ENCODE measurements around the gene PLXNA4. TPM values are rescaled to one million over a fixed set of nuclear protein-coding genes. Genes with fewer than 3 reads are reported as not detected.

PLXNA4 gene
- total RNA-seq, 2 experiments from 2014 or later = 0.18 to 0.70 TPM

- Mint-ChIP-seq H3K27ac (no peak overlapping the region), H3K36me3 (ENCODE audit: low read depth) (no peaks in the 10 kb centered on the region), H3K27me3 (peaks cover 22% of the 10 kb centered on the region), H3K4me3 (no peak overlapping the region), H3K4me1 (ENCODE audit: low read depth) (no peaks in the 10 kb centered on the region), H3K9me3 (no peaks in the 10 kb centered on the region)
- ChIA-PET CTCF (no interaction called here), POLR2A (no interaction called here)
- TF ChIP-seq, protein P1, sequence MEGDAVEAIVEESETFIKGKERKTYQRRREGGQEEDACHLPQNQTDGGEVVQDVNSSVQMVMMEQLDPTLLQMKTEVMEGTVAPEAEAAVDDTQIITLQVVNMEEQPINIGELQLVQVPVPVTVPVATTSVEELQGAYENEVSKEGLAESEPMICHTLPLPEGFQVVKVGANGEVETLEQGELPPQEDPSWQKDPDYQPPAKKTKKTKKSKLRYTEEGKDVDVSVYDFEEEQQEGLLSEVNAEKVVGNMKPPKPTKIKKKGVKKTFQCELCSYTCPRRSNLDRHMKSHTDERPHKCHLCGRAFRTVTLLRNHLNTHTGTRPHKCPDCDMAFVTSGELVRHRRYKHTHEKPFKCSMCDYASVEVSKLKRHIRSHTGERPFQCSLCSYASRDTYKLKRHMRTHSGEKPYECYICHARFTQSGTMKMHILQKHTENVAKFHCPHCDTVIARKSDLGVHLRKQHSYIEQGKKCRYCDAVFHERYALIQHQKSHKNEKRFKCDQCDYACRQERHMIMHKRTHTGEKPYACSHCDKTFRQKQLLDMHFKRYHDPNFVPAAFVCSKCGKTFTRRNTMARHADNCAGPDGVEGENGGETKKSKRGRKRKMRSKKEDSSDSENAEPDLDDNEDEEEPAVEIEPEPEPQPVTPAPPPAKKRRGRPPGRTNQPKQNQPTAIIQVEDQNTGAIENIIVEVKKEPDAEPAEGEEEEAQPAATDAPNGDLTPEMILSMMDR (IDR thresholded peaks at IDR 0.05) = no peak
- ATAC-seq (no peak), DNase-seq (no peak)
- intact Hi-C loops (cut with micrococcal nuclease) = no loop called here
These were observed 227.9 kb downstream of the PLXNA4 start for GRCh38 chr7:132348341-132348740.

- ATAC-seq (no peak), DNase-seq (no peak)
- H3K4me3 Mint-ChIP-seq = no peak overlapping the region
- no peaks in the 10 kb centered on the region for H3K9me3 Mint-ChIP-seq
- ChIA-PET POLR2A (no interaction called here), CTCF (no interaction called here)
- H3K4me1 Mint-ChIP-seq (ENCODE audit: low read depth) = no peaks in the 10 kb centered on the region
- intact Hi-C loops (cut with micrococcal nuclease) = no loop called here
- peaks cover 22% of the 10 kb centered on the region for H3K27me3 Mint-ChIP-seq
- H3K36me3 Mint-ChIP-seq (ENCODE audit: low read depth) = no peaks in the 10 kb centered on the region
- TF ChIP-seq, protein P1 (IDR thresholded peaks at IDR 0.05) = no peak
- no peak overlapping the region for H3K27ac Mint-ChIP-seq
These were observed 228.4 kb downstream of the PLXNA4 start for GRCh38 chr7:132347858-132348257.

- TF ChIP-seq, protein P1 (IDR thresholded peaks at IDR 0.05) = no peak
- intact Hi-C loops (cut with micrococcal nuclease) = no loop called here
- Mint-ChIP-seq H3K27me3 (peaks cover 16% of the 10 kb centered on the region), H3K4me3 (no peak overlapping the region), H3K9me3 (no peaks in the 10 kb centered on the region), H3K36me3 (ENCODE audit: low read depth) (no peaks in the 10 kb centered on the region), H3K27ac (no peak overlapping the region), H3K4me1 (ENCODE audit: low read depth) (no peaks in the 10 kb centered on the region)
- ChIA-PET CTCF (interaction anchor here (0.9 kb wide), 1 partner anchor 11 kb away, joined by 3 read pairs; no protein-coding TSS in a partner anchor), POLR2A (no interaction called here)
- no peak for ATAC-seq
- no peak for DNase-seq
These were observed 229.1 kb downstream of the PLXNA4 start for GRCh38 chr7:132347123-132347522.

DNA sequence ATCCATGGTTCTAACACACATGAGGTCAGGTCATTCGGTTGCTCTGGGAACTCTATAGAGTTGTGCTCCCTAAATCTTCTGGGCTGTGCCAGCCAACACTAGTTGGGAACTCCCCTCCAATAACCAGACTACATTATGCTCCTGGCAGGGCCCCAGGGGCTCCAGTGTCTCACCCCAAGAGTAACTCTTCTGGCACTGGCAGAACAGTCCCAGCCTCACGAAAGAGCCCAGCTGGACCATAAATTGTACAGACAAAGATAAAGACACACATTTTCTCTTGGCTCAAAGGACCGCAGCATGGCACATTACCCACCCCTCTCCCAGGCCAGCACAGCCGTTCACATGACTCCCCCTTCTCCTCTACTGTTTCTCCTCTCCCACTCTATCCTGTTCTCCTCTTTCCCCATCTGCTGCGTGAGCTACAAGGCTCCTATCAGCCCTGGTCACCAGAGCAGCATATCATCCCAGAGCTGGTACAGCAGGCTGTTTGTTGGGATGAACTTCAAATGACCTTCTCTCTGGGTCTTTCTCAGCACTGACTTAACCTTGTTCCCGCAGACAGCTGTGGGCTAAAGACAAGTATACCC lies 230.6 kb downstream of the PLXNA4 start:
- Mint-ChIP-seq H3K27ac (no peak overlapping the region), H3K4me3 (no peak overlapping the region), H3K27me3 (peaks cover 16% of the 10 kb centered on the region), H3K4me1 (ENCODE audit: low read depth) (no peaks in the 10 kb centered on the region), H3K9me3 (no peaks in the 10 kb centered on the region), H3K36me3 (ENCODE audit: low read depth) (no peaks in the 10 kb centered on the region)
- ATAC-seq (no peak), DNase-seq (no peak)
- ChIA-PET POLR2A (no interaction called here), CTCF (interaction anchor here (1.5 kb wide), 1 partner anchor 27 kb away, joined by 4 read pairs; no protein-coding TSS in a partner anchor)
- TF ChIP-seq, protein P1 (IDR thresholded peaks at IDR 0.05) = no peak
- intact Hi-C loops (cut with micrococcal nuclease) = no loop called here

- no peaks in the 10 kb centered on the region for H3K36me3 Mint-ChIP-seq (ENCODE audit: low read depth)
- ChIA-PET POLR2A (no interaction called here), CTCF (interaction anchor here (1.5 kb wide), 1 partner anchor 26 kb away, joined by 4 read pairs; no protein-coding TSS in a partner anchor)
- H3K27me3 Mint-ChIP-seq = peaks cover 16% of the 10 kb centered on the region
- H3K4me3 Mint-ChIP-seq = no peak overlapping the region
- no peak overlapping the region for H3K27ac Mint-ChIP-seq
- DNase-seq (no peak), ATAC-seq (no peak)
- intact Hi-C loops (cut with micrococcal nuclease) = no loop called here
- no peaks in the 10 kb centered on the region for H3K4me1 Mint-ChIP-seq (ENCODE audit: low read depth)
- no peaks in the 10 kb centered on the region for H3K9me3 Mint-ChIP-seq
- TF ChIP-seq, protein P1 (IDR thresholded peaks at IDR 0.05) = no peak
These were observed 231.2 kb downstream of the PLXNA4 start for GRCh38 chr7:132345030-132345429.

Measured in activated CD8-positive, alpha-beta T cell treated with anti-CD3 and anti-CD28 coated beads for 36 hours (primary cell).